ENCODE results near the gene CFAP69.
A peak's percentile ranks its signal among the peaks of the same experiment; 100 is the strongest.
"Not testable (repeated sequence)": the region's sequence is repeated elsewhere in the genome, so short reads cannot be mapped to it uniquely, and the experiment has no call there.

Gene CFAP69

DNA sequence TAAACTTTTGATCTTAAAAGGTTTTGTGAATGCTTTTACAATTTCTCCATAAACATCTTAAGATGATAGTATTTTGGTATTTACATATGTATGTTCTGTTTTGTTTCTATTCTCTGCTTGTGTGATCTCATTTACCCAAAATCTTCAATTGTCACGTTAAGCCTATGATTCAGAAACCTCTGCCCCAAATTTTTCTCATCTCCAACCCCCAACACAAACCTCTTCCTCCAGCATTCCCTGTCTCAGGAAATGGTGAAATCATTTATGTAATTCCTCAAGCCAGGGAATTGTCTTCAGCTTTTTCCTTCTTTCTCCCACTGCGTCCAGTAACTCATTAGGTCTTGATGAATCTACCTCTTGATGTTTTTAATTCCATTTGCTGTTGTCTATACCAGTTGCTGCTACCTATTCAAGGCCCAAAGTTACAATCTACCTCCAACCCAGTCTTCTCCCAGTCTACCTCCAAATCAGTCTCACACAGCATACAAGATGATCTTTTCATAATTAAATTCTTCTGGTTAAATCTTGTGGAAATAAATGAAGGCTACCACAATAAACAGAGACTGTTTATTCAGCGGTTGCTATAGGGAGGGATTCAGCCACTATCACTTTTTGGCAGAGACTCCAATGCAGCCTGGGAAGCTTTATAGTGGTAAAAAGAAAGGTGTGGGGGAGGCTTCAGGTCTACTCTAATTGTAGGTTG lies 5.8 kb downstream of the CFAP69 start:
- peak; percentile 27; the same call in 2 of the 3 replicates for ATAC-seq
- no peak for TF ChIP-seq TOX (CRISPR knock-in tag; IDR thresholded peaks at IDR 0.05; ENCODE audit: borderline replicate concordance)
- TF ChIP-seq, protein P1, sequence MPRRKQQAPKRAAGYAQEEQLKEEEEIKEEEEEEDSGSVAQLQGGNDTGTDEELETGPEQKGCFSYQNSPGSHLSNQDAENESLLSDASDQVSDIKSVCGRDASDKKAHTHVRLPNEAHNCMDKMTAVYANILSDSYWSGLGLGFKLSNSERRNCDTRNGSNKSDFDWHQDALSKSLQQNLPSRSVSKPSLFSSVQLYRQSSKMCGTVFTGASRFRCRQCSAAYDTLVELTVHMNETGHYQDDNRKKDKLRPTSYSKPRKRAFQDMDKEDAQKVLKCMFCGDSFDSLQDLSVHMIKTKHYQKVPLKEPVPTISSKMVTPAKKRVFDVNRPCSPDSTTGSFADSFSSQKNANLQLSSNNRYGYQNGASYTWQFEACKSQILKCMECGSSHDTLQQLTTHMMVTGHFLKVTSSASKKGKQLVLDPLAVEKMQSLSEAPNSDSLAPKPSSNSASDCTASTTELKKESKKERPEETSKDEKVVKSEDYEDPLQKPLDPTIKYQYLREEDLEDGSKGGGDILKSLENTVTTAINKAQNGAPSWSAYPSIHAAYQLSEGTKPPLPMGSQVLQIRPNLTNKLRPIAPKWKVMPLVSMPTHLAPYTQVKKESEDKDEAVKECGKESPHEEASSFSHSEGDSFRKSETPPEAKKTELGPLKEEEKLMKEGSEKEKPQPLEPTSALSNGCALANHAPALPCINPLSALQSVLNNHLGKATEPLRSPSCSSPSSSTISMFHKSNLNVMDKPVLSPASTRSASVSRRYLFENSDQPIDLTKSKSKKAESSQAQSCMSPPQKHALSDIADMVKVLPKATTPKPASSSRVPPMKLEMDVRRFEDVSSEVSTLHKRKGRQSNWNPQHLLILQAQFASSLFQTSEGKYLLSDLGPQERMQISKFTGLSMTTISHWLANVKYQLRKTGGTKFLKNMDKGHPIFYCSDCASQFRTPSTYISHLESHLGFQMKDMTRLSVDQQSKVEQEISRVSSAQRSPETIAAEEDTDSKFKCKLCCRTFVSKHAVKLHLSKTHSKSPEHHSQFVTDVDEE (CRISPR knock-in tag; IDR thresholded peaks at IDR 0.05), result no peak
- no peak for TF ChIP-seq ZC3H10 (CRISPR knock-in tag; IDR thresholded peaks at IDR 0.05)
- TF ChIP-seq, protein P2, sequence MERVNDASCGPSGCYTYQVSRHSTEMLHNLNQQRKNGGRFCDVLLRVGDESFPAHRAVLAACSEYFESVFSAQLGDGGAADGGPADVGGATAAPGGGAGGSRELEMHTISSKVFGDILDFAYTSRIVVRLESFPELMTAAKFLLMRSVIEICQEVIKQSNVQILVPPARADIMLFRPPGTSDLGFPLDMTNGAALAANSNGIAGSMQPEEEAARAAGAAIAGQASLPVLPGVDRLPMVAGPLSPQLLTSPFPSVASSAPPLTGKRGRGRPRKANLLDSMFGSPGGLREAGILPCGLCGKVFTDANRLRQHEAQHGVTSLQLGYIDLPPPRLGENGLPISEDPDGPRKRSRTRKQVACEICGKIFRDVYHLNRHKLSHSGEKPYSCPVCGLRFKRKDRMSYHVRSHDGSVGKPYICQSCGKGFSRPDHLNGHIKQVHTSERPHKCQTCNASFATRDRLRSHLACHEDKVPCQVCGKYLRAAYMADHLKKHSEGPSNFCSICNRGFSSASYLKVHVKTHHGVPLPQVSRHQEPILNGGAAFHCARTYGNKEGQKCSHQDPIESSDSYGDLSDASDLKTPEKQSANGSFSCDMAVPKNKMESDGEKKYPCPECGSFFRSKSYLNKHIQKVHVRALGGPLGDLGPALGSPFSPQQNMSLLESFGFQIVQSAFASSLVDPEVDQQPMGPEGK (CRISPR knock-in tag; IDR thresholded peaks at IDR 0.05; ENCODE audit: borderline replicate concordance), result no peak
- TF ChIP-seq, protein P3, sequence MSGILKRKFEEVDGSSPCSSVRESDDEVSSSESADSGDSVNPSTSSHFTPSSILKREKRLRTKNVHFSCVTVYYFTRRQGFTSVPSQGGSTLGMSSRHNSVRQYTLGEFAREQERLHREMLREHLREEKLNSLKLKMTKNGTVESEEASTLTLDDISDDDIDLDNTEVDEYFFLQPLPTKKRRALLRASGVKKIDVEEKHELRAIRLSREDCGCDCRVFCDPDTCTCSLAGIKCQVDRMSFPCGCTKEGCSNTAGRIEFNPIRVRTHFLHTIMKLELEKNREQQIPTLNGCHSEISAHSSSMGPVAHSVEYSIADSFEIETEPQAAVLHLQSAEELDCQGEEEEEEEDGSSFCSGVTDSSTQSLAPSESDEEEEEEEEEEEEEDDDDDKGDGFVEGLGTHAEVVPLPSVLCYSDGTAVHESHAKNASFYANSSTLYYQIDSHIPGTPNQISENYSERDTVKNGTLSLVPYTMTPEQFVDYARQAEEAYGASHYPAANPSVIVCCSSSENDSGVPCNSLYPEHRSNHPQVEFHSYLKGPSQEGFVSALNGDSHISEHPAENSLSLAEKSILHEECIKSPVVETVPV (CRISPR knock-in tag; IDR thresholded peaks at IDR 0.05), result no peak
- TF ChIP-seq ZNF565 (CRISPR knock-in tag; conservative IDR thresholded peaks at IDR 0.05; ENCODE audit: low read depth), result no peak
- TF ChIP-seq, protein P4, sequence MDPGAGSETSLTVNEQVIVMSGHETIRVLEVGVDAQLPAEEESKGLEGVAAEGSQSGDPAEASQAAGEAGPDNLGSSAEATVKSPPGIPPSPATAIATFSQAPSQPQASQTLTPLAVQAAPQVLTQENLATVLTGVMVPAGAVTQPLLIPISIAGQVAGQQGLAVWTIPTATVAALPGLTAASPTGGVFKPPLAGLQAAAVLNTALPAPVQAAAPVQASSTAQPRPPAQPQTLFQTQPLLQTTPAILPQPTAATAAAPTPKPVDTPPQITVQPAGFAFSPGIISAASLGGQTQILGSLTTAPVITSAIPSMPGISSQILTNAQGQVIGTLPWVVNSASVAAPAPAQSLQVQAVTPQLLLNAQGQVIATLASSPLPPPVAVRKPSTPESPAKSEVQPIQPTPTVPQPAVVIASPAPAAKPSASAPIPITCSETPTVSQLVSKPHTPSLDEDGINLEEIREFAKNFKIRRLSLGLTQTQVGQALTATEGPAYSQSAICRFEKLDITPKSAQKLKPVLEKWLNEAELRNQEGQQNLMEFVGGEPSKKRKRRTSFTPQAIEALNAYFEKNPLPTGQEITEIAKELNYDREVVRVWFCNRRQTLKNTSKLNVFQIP (CRISPR knock-in tag; IDR thresholded peaks at IDR 0.05; ENCODE audit: borderline replicate concordance, low read depth), result no peak
- no peak for TF ChIP-seq OSR1 (CRISPR knock-in tag; IDR thresholded peaks at IDR 0.05)
- TF ChIP-seq SNAI2 (CRISPR knock-in tag; IDR thresholded peaks at IDR 0.05), result no peak
- TF ChIP-seq ESRRG (CRISPR knock-in tag; IDR thresholded peaks at IDR 0.05), result no peak
- no peak for TF ChIP-seq GLIS3 (CRISPR knock-in tag; IDR thresholded peaks at IDR 0.05)
- no peak for TF ChIP-seq PPARA (CRISPR knock-in tag; IDR thresholded peaks at IDR 0.05; ENCODE audit: borderline replicate concordance)
- TF ChIP-seq RARB (CRISPR knock-in tag; IDR thresholded peaks at IDR 0.05), result no peak
- TF ChIP-seq ZFP3 (CRISPR knock-in tag; IDR thresholded peaks at IDR 0.05), result no peak

DNA sequence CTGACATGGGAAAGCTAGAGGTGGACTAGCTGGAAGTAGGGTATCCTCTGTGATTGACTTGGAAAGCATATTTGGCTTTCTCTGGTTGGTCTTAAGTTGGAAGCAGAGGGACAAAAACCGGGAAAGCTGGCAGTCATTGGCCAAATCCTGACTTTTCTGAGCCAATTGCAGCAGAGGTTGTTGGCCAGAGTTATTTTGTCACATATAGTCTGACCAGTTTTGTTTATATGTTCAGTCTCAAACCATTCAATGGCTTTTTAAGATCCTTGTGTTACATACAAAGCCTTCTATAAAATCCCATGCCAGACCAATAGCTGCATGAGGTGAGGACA lies 6.3 kb downstream of the CFAP69 start:
- TF ChIP-seq ZFP30 (CRISPR knock-in tag; IDR thresholded peaks at IDR 0.05) (no peak), TOX (CRISPR knock-in tag; IDR thresholded peaks at IDR 0.05; ENCODE audit: borderline replicate concordance) (no peak), GLIS3 (CRISPR knock-in tag; IDR thresholded peaks at IDR 0.05) (no peak), RARB (CRISPR knock-in tag; IDR thresholded peaks at IDR 0.05) (no peak), ZFP3 (CRISPR knock-in tag; IDR thresholded peaks at IDR 0.05) (no peak)
- TF ChIP-seq, protein P3 (CRISPR knock-in tag; IDR thresholded peaks at IDR 0.05), result no peak
- TF ChIP-seq, protein P5, sequence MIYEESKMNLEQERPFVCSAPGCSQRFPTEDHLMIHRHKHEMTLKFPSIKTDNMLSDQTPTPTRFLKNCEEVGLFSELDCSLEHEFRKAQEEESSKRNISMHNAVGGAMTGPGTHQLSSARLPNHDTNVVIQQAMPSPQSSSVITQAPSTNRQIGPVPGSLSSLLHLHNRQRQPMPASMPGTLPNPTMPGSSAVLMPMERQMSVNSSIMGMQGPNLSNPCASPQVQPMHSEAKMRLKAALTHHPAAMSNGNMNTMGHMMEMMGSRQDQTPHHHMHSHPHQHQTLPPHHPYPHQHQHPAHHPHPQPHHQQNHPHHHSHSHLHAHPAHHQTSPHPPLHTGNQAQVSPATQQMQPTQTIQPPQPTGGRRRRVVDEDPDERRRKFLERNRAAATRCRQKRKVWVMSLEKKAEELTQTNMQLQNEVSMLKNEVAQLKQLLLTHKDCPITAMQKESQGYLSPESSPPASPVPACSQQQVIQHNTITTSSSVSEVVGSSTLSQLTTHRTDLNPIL (CRISPR knock-in tag; IDR thresholded peaks at IDR 0.05; ENCODE audit: low read depth), result no peak
- TF ChIP-seq, protein P4 (CRISPR knock-in tag; IDR thresholded peaks at IDR 0.05; ENCODE audit: borderline replicate concordance, low read depth), result no peak
- ATAC-seq, result no peak

DNA sequence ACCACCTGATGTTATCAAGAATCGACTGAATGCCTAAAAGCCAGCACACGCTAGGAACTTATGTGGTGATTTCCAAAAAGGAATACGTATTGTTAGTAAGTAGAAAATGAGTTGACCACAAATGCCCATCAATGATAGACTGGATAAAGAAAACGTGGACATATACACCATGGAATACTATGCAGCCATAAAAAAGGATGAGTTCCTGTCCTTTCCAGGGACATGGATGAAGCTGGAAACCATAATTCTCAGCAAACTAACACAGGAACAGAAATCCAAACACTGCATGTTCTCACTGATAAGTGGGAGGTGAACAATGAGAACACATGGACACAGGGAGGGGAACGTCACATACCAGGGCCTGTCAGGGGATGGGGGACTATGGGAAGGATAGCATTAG lies 11.0 kb downstream of the CFAP69 start:
- ATAC-seq, result not testable (repeated sequence)

Data from SK-N-SH treated with all-trans-retinoic acid at 6 μM for 48 hours (cell line).